Measurements from ENCODE around the gene ZIC4. TPM values are rescaled to one million over a fixed set of nuclear protein-coding genes. Genes with fewer than 3 reads are reported as not detected.

Gene ZIC4
- total RNA-seq, result not detected

GRCh38 chr3:147406028-147406931, at the start of gene ZIC4:
ZIC4 (minus strand) TSS chr3:147406543; CDS start chr3:147402797, 3,746 bp downstream.
- ChIA-PET POLR2A (no interaction called here), CTCF (no interaction called here)

DNA sequence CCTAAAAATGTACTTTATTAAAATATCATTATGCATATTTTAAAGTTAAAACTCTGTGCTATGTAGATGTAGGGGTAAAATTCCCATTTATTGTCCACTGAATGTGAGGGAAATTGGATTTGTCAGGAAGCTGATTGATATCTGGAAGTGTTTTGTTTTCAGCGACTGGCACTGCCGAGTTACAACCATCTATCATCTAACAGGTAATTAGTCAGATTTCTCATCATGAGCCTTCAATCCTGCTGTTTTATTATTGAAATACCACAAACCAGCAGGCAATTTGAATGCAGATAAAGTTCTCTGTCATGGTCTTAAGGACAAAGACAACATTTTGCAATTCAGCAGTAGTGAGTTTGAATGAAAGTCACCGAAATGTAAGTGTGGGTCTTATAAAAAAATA, 43.3 kb upstream of the ZIC4 start:
- CTCF ChIA-PET, result no interaction called here
- POLR2A ChIA-PET, result no interaction called here

DNA sequence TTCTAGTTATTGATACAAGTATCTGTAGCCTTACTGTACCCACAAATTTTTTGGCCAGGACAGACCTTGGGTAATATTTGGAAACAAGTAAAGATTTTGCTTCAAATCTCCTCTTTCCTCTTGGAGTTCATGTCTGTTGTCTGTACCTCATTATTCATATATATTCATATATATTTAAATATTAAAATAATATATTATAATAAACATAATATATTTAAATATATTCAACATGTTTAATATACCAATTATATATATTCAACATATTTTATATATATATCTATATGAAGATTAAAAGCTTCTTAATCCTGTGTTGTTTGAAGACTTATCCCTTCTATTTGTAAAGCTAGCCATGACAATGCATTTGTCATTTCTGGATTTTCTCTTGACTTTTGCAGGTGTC, 40.9 kb upstream of the ZIC4 start:
- CTCF ChIA-PET, result interaction anchor here (0.6 kb wide), 1 partner anchor 286 kb away, joined by 5 read pairs; no protein-coding TSS in a partner anchor

DNA sequence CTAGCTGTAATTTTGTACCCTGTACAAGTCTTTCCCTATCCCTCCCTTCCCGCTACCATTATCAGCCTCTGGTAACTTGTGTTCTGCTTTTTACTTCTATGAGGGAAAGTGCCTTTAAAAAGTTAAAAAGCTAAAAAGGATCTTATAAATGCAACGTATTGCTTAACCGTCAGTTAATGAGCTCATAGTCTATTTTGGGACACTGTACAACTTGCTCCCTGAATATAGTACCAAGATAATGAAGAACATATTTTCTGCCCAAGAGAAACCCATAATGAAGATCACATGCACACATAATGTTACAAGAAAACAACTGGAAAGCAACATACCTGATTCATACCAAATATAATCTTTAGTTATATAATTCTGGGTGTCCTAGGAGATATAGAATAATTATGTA, 25.4 kb upstream of the ZIC4 start:
- POLR2A ChIA-PET, result no interaction called here
- CTCF ChIA-PET, result no interaction called here

More for the DNA sequence above, 40.9 kb upstream of the ZIC4 start:
- POLR2A ChIA-PET, result no interaction called here

GRCh38 chr3:147428754-147429153, 22.4 kb upstream of the ZIC4 start:
- CTCF ChIA-PET, result no interaction called here

GRCh38 chr3:147428326-147428725, 22.0 kb upstream of the ZIC4 start:
- ChIA-PET POLR2A (no interaction called here), CTCF (no interaction called here)

More at GRCh38 chr3:147428754-147429153, 22.4 kb upstream of the ZIC4 start:
- POLR2A ChIA-PET, result no interaction called here

GRCh38 chr3:147427746-147428145, 21.4 kb upstream of the ZIC4 start:
- ChIA-PET CTCF (no interaction called here), POLR2A (no interaction called here)

DNA sequence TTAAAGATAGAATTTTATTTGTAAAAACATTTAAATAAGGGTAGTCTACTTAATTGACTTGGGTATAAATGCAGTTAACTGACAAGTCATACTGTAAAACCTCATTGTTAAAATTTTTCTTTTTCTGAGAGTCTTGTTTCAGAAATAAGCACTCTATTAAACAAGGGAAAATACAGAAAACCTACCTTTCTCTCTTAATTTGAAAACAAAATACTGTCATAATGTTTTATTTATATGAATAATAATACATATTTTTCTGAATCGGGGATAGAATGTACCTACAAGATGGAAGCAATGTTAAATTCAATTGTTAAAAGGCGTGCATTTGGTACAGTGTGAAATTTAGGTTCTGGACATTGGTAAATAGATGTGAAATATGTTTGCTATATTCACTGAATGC, 20.6 kb upstream of the ZIC4 start:
- ChIA-PET CTCF (interaction anchor here (1.3 kb wide), 1 partner anchor 13 kb away, joined by 3 read pairs; no protein-coding TSS in a partner anchor), POLR2A (no interaction called here)

GRCh38 chr3:147425388-147425850, 19.1 kb upstream of the ZIC4 start:
- ChIA-PET POLR2A (no interaction called here), CTCF (interaction anchor here (1.3 kb wide), 1 partner anchor 11 kb away, joined by 3 read pairs; no protein-coding TSS in a partner anchor)

DNA sequence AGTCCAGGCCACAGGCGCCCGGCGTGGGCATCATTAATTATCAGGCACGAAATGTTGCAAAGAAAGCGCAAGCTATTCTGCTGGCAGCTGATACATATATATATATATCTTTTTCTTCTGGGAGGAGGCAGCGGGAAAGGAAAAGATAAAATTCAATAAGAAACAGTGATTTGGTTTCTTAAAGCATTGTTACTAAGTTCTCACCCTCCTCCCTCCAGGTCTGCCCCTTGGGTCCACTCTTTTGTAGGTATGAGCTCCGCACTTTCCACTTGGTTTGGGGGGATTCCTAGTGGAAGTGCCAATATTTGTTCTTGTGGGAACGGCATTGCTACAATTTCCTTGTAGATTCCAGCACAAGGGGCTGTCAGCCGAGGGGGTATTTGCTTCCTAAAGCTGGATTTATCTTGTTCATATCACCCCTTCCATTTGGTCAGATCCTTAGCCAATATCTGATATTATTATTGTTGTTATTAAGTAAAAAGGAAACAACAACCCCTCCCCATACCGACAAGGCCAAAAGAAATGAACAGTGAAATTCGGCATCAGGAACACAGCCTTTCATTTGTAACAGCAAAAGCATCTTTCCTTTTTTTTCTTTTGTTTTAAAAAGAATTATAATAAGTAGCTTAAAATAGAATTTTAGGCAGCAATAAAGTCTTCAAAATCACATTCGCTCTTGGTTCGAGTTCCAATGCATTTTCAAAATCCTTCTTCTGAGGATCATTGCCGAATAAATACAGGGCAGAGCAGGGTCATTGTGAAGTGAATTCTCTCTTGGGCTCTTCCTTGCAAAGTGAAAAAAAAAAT, 18.4 kb upstream of the ZIC4 start:
- ChIA-PET CTCF (no interaction called here), POLR2A (no interaction called here)

DNA sequence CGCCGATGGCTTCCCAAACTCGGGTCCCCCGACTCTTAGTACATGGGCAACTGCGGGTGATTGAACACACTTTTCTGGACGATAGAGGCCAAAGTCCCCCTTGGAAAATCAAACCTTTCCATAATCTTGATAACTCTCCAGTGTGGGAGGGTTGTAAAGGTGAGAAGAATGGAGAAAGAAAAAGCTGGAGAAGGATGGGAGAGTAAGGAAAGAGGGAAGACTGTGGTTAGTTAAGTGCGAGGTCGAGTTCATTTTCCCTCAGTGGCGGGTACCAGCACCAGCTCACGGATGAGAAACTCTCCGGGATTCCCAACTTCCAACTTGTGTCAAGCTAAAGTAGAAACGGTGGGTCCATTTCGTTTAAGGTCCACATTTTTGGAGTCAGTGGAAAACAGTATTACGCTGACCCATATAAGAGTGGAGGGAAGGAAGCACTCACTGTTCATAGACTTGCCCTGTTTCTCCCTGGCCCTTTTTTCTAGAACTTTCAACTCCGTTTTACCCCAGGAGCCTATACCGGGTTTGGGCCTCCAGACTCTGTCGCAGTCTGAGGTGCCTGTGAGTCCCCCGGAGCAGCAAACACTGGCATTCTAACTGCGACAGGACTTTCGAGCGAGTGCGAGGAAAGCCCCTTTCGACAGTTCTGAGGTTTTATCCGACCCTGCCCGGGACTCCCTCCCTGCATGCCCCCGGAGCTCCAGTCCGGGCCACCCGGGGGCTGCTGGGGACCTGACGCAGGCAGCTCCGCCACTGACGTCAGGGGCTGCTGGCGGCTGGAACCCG, 17.6 kb upstream of the ZIC4 start:
- ChIA-PET POLR2A (no interaction called here), CTCF (no interaction called here)

- ChIA-PET CTCF (no interaction called here), POLR2A (no interaction called here)
These were observed 17.1 kb upstream of the ZIC4 start for GRCh38 chr3:147423537-147423797.

GRCh38 chr3:147422601-147423536, 16.5 kb upstream of the ZIC4 start:
- ChIA-PET POLR2A (no interaction called here), CTCF (no interaction called here)

DNA sequence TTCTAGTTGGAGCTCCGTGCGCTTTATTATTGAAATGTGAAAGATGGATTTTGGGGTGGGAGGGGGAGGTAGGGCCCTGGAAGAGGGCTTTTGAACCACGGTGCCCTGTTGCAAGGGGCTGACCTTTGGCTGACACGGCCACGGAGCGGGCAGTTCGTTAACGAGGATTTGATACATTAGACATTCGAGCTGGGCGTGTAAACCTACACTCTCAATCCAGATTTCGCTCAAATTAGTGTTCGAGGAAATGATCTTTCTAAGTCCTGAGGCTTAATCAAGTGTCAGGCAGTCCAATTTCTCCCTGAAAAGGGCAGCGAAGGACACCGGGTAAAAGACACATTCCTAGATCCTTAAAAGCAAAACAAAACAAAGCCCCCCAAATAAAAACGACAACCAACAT, 15.9 kb upstream of the ZIC4 start:
- CTCF ChIA-PET, result no interaction called here

DNA sequence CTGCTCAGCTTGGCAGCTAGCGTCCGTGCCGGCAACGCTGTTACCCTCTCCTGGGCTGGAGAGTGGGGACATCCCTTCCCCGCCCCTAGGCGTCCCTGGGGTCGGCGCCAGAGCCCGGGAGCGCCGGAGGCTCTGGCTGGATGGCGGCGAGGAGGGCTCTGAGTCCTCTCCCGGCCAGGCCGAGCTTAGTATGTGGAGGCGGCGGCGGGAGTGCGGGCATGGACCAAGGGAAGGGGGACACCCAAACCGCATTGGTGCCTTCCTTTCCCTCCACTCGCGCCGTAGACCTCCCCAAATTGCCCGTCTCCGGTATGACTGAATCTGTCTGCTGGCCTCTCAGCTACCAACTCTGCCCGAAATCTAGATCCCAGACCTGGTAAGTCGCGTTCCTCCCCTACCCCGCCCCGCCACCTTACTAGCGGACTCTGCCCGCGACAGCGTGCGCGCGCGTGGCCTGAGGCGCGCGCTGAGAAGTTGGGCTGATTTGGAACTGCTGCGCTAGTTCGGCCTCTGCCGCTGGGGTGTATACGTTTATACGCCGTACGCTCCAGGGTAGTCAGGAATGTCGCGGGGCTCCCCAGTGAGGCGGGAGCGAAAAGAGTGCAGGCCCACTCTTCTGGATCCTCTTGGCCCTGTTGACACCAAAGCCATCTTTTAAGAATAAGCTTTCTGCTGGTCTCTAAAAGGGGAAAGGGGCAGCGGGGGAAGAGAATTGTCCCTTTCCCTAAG, 15.0 kb upstream of the ZIC4 start:
- ChIA-PET POLR2A (no interaction called here), CTCF (no interaction called here)

More for the DNA sequence above, 15.9 kb upstream of the ZIC4 start:
- POLR2A ChIA-PET, result no interaction called here

GRCh38 chr3:147420353-147421183, 14.2 kb upstream of the ZIC4 start:
- CTCF ChIA-PET, result no interaction called here

GRCh38 chr3:147419781-147420224, 13.5 kb upstream of the ZIC4 start:
- ChIA-PET CTCF (no interaction called here), POLR2A (no interaction called here)

More at GRCh38 chr3:147420353-147421183, 14.2 kb upstream of the ZIC4 start:
- POLR2A ChIA-PET, result no interaction called here

Measured in activated CD8-positive, alpha-beta memory T cell treated with anti-CD3 and anti-CD28 coated beads for 36 hours (primary cell).